Tibial nerve (tissue), 4 donors: Measurements from ENCODE around the gene SLC18A2. TPM values are rescaled to one million over a fixed set of nuclear protein-coding genes. Genes with fewer than 3 reads are reported as not detected.
"Not testable (repeated sequence)": the region's sequence is repeated elsewhere in the genome, so short reads cannot be mapped to it uniquely, and the experiment has no call there.

Experiments
- DNase-seq, 2 donors: peaks; one replicate each; pipeline ENCODE4 v3.0.0-alpha.2; 2019; ENCODE audit warnings: low spot score in 2 of 2
- H3K27ac ChIP-seq, 4 donors: fragments of 200-600 bp; sonication (generic) in 3 of 4; one replicate each; pipeline ENCODE4 v1.5.1; 2017 to 2019; ENCODE audit warnings: mild to moderate bottlenecking in 1 of 4
- H3K27me3 ChIP-seq, 2 donors: fragments of 200-600 bp; sonication (generic) in 1 of 2; one replicate each; pipeline versions ENCODE4 v1.5.1 to v1.6.0; 2017 to 2019
- H3K36me3 ChIP-seq, 3 donors: fragments of 200-600 bp; sonication (generic); one replicate each; pipeline ENCODE4 v1.5.1; 2018 to 2019
- H3K4me1 ChIP-seq, 4 donors: fragments of 200-600 bp; sonication (generic) in 3 of 4; one replicate each; pipeline ENCODE4 v1.5.1; 2017 to 2019
- H3K4me3 ChIP-seq, 4 donors: fragments of 200-600 bp; sonication (generic) in 3 of 4; one replicate each; pipeline ENCODE4 v1.5.1; 2017 to 2019; ENCODE audit warnings: mild to moderate bottlenecking in 1 of 4, moderate library complexity in 1 of 4
- H3K9me3 ChIP-seq, 4 donors: fragments of 200-600 bp; sonication (generic) in 3 of 4; one replicate each; pipeline ENCODE4 v1.5.1; 2017 to 2019
- CTCF ChIP-seq, 5 experiments: fragments of 200-600 bp in 3 of 5; fragments of 450-650 bp in 2 of 5; sonication (generic) in 3 of 5; IDR thresholded peaks; one replicate each; pipeline ENCODE4 v1.5.1; 2016 to 2019; ENCODE audit warnings: antibody characterized with exemption in 5 of 5, mild to moderate bottlenecking in 3 of 5, moderate library complexity in 2 of 5
- EP300 ChIP-seq, 2 donors: sonication (generic); formaldehyde crosslinking; IDR thresholded peaks; one replicate each; pipeline ENCODE4 v1.6.1; 2017; ENCODE audit warnings: antibody characterized with exemption in 2 of 2, mild to moderate bottlenecking in 1 of 2
- POLR2A ChIP-seq, 2 donors: fragments of 450-650 bp; IDR thresholded peaks; one replicate each; pipeline ENCODE4 v1.6.1; 2017; ENCODE audit warnings: antibody characterized with exemption in 2 of 2, mild to moderate bottlenecking in 2 of 2, moderate library complexity in 2 of 2
- whole genome bisulfite sequencing, 2 donors: methylation state at CpG; one replicate each; pipeline ENCODE4 v1.1.5; 2018; 5-methylcytosine and 5-hydroxymethylcytosine counted together
- total RNA-seq, 4 donors: library from RNA; depleted of rRNA; stranded (reverse); fragments of >200 nt; gene quantifications; one replicate each; pipeline ENCODE4 v1.1.0, GENCODE V29; 2016

Gene SLC18A2
- total RNA-seq, 4 donors from 2014 or later: 0.20 to 0.42 (median 0.22) TPM; not detected in 1

- H3K27me3 ChIP-seq: peaks cover 0 to 24% of the 10 kb centered on the region in 2 donors
Observed at GRCh38 chr10:117222976-117223692, 17.8 kb upstream of the SLC18A2 start.

GRCh38 chr10:117223693-117224430, 17.1 kb upstream of the SLC18A2 start:
- no peak for TF ChIP-seq EP300 (IDR thresholded peaks at IDR 0.05)
- no peak for TF ChIP-seq POLR2A (IDR thresholded peaks at IDR 0.05)
- Histone ChIP-seq H3K4me1 (no peaks in the 10 kb centered on the region), H3K27me3 (peaks cover 0 to 25% of the 10 kb centered on the region in 2 donors), H3K36me3 (no peaks in the 10 kb centered on the region), H3K27ac (no peak overlapping the region), H3K9me3 (no peaks in the 10 kb centered on the region), H3K4me3 (no peak overlapping the region)
- DNase-seq: no peak
- WGBS, 2 donors: 80 to 81% methylated on average over 7 of the region's 7 CpGs

More at GRCh38 chr10:117222976-117223692, 17.8 kb upstream of the SLC18A2 start:
- Histone ChIP-seq H3K4me1 (no peaks in the 10 kb centered on the region), H3K36me3 (no peaks in the 10 kb centered on the region), H3K4me3 (no peak overlapping the region), H3K27ac (no peak overlapping the region), H3K9me3 (no peaks in the 10 kb centered on the region)
- DNase-seq: no peak
- no peak for TF ChIP-seq CTCF (IDR thresholded peaks at IDR 0.05)
- no peak for TF ChIP-seq POLR2A (IDR thresholded peaks at IDR 0.05)
- no peak for TF ChIP-seq EP300 (IDR thresholded peaks at IDR 0.05)
- WGBS, 2 donors: 65% methylated on average over 4 of the region's 4 CpGs

- DNase-seq: no peak
- peaks cover 0 to 25% of the 10 kb centered on the region in 2 donors for H3K27me3 ChIP-seq
- no peak for TF ChIP-seq EP300 (IDR thresholded peaks at IDR 0.05)
- TF ChIP-seq CTCF (IDR thresholded peaks at IDR 0.05): no peak
- H3K36me3 ChIP-seq: no peaks in the 10 kb centered on the region
- WGBS, 2 donors: 85 to 95% methylated on average over 3 of the region's 3 CpGs
- H3K9me3 ChIP-seq: no peaks in the 10 kb centered on the region
- H3K4me3 ChIP-seq: no peak overlapping the region
- H3K4me1 ChIP-seq: no peaks in the 10 kb centered on the region
- no peak overlapping the region for H3K27ac ChIP-seq
Observed at GRCh38 chr10:117224881-117225280, 16.0 kb upstream of the SLC18A2 start.

GRCh38 chr10:117226813-117227451, 14.0 kb upstream of the SLC18A2 start:
- no peaks in the 10 kb centered on the region for H3K36me3 ChIP-seq
- no peaks in the 10 kb centered on the region for H3K4me1 ChIP-seq
- H3K27me3 ChIP-seq: peaks cover 0 to 9% of the 10 kb centered on the region in 2 donors
- no peak overlapping the region for H3K4me3 ChIP-seq
- H3K9me3 ChIP-seq: no peaks in the 10 kb centered on the region
- no peak for DNase-seq
- 34% methylated on average over 10 of the region's 10 CpGs for WGBS, 2 donors
- H3K27ac ChIP-seq: no peak overlapping the region
- TF ChIP-seq EP300 (IDR thresholded peaks at IDR 0.05) (no peak), CTCF (IDR thresholded peaks at IDR 0.05) (no peak), POLR2A (IDR thresholded peaks at IDR 0.05) (no peak)

GRCh38 chr10:117228210-117228609, 12.7 kb upstream of the SLC18A2 start:
- H3K27me3 ChIP-seq: peaks cover 0 to 12% of the 10 kb centered on the region in 2 donors
- no peaks in the 10 kb centered on the region for H3K9me3 ChIP-seq
- no peak overlapping the region for H3K4me3 ChIP-seq
- H3K27ac ChIP-seq: no peak overlapping the region
- H3K4me1 ChIP-seq: no peaks in the 10 kb centered on the region
- no peaks in the 10 kb centered on the region for H3K36me3 ChIP-seq
- no peak for TF ChIP-seq POLR2A (IDR thresholded peaks at IDR 0.05)
- TF ChIP-seq CTCF (IDR thresholded peaks at IDR 0.05): no peak
- no peak for TF ChIP-seq EP300 (IDR thresholded peaks at IDR 0.05)
- no peak for DNase-seq

GRCh38 chr10:117230107-117230506, 10.8 kb upstream of the SLC18A2 start:
- not testable (repeated sequence) for H3K27ac ChIP-seq, H3K4me1 ChIP-seq, DNase-seq, H3K4me3 ChIP-seq, H3K36me3 ChIP-seq, H3K9me3 ChIP-seq
- WGBS, 2 donors: 92 to 97% methylated on average over 4 of the region's 4 CpGs
- H3K27me3 ChIP-seq: peaks cover 0 to 12% of the 10 kb centered on the region in 2 donors
